ENCODE data around the gene YWHAE. TPM values are rescaled to one million over a fixed set of nuclear protein-coding genes. Genes with fewer than 3 reads are reported as not detected.
"Not testable (repeated sequence)": the region's sequence is repeated elsewhere in the genome, so short reads cannot be mapped to it uniquely, and the experiment has no call there.

YWHAE gene
- 202 TPM for total RNA-seq

DNA sequence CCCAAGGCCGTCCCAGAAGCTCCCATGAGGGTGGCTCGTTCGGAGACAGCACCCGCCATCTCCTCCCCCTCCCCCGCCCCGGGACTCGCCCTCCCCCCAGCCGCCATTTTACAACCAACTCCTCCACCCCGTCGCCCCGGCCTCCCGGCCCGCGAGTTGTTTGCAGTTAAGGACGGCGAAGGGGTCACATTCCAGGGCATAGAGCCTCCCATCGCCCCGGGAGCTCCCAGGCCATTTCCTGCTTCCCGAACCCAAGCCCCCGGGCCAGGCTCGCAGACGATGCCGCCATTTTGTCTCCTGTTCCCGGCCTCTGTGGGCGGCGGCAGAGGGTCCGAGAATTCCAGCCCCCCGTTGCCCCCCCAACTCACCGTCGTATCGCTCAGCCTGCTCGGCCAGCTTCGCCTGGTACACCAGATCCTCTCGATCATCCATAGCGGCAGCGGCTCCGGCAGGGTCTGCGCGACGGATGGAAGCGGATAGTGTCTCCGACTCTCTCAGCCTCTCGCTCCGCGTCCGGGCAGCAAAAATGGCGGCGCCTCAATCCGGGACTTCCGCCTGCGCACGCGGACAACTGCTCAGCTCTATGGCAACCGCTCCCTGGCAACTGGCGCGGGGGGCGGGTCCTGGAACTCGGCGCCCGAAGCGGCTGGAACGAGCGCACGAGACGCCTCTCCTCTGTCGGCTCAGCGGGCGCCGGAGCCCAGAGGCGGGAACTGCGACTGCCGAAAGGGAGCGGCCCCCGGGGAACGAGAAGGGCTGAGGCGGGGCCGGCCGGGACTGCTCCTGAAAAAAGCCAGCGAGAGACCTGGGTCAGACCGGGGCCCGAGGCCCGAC, at the start of gene YWHAE:
Gene YWHAE, minus strand, starts transcription at position 544 of the 834 bp plus-strand sequence. Its CDS starts 112 bp downstream, at position 432.
- peaks cover 52% of the 10 kb centered on the region for H3K4me1 ChIP-seq (ENCODE audit: insufficient read depth, low read length)
- no peaks in the 10 kb centered on the region for H3K9me3 ChIP-seq (ENCODE audit: low read depth, low read length)
- H3K4me3 ChIP-seq (ENCODE audit: low read length), result peak within 1 kb of the TSS; percentile 99
- no peaks in the 10 kb centered on the region for H3K27me3 ChIP-seq (ENCODE audit: insufficient read depth, low read length)

DNA sequence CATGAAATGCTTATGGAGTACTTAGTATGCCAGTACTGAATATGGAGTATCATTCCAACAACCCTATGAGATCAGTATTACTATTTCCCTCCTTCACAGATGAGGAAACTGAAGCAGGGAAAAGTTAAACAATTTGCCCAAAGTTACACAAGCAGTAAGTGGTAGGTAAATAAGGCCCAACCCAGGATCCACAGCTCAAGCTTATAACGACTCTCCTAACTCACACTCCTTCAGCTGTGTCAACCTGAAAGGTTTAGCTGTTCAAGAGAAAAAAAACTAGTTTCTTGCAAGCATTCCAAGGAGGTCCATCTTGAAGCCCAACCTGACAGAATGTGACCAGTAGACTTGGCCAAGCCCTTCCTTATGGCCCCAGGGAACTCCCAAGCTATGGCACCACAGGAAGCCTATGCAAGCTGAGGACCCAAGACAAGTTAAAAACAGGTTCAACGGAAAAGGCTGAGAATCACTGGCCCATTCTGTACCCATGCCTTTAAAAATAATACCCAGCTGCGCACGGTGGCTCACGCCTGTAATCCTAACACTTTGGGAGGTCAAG, 49.5 kb upstream of the YWHAE start:
- H3K27me3 ChIP-seq (ENCODE audit: insufficient read depth, low read length), result no peaks in the 10 kb centered on the region
- H3K4me1 ChIP-seq (ENCODE audit: insufficient read depth, low read length), result peaks cover 51% of the 10 kb centered on the region
- H3K4me3 ChIP-seq (ENCODE audit: low read length), result no peak overlapping the region
- no peaks in the 10 kb centered on the region for H3K9me3 ChIP-seq (ENCODE audit: low read depth, low read length)

DNA sequence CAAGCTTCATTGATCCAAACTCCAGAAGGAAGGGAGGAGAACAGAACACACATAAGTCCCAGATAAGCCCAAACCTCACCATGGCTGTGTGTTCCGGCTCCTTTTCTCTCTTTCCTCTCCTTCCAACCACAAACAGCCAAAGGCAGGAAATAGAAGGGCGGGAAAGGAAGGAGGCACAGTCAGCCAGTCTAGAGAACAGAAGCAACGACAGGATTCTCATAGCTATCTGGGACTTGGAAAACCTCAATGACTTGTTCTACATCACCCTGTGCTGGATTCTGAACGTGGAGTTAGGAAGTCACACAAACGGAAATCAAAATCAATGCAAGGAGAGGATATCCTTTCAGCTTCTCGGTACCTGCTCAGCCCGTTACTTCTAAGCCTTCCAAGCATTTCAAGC, 47.0 kb upstream of the YWHAE start:
- Histone ChIP-seq H3K4me3 (ENCODE audit: low read length) (no peak overlapping the region), H3K27me3 (ENCODE audit: insufficient read depth, low read length) (no peaks in the 10 kb centered on the region), H3K4me1 (ENCODE audit: insufficient read depth, low read length) (peaks cover 29% of the 10 kb centered on the region), H3K9me3 (ENCODE audit: low read depth, low read length) (no peaks in the 10 kb centered on the region)

DNA sequence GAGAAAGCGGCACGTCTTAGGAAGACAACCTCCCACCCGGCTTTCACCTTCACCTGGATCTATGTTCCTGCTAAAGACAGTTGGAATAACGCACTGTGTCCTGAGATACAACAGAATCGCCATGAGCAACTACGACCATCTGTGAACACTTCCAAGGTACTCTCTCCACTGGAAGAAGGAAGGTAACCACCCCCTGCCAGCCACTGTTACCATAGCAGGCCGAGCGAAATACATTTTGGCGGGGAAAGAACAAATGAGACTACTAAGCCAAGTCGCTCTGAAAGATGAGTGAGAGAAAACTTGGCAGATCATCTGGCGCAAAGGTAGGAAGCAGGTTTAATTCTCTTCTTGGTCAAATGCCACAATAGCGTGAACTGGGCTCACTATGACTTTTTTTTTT, 46.2 kb upstream of the YWHAE start:
- Histone ChIP-seq H3K9me3 (ENCODE audit: low read depth, low read length) (no peaks in the 10 kb centered on the region), H3K4me3 (ENCODE audit: low read length) (no peak overlapping the region), H3K4me1 (ENCODE audit: insufficient read depth, low read length) (peaks cover 29% of the 10 kb centered on the region), H3K27me3 (ENCODE audit: insufficient read depth, low read length) (no peaks in the 10 kb centered on the region)

DNA sequence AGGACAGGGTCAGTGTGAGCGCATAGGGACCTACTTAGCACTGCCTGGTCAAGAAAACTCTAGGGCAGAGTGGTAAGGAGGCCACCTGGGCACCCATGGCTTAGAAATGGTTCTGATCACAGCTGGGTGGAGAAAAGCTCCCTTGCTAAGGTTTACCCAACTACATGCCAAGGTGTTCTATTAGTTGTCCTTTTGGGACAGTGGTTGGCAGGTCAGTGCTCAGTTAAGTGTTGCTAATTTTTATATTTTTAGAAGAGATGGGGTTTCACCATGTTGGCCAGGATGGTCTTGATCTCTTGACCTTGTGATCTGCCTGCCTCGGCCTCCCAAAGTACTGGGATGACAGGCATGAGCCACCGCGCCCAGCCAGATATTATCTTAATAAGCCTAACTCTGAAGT, 45.7 kb upstream of the YWHAE start:
- H3K9me3 ChIP-seq (ENCODE audit: low read depth, low read length); H3K27me3 ChIP-seq (ENCODE audit: insufficient read depth, low read length); H3K4me3 ChIP-seq (ENCODE audit: low read length): not testable (repeated sequence)
- H3K4me1 ChIP-seq (ENCODE audit: insufficient read depth, low read length), result peaks cover 29% of the 10 kb centered on the region

DNA sequence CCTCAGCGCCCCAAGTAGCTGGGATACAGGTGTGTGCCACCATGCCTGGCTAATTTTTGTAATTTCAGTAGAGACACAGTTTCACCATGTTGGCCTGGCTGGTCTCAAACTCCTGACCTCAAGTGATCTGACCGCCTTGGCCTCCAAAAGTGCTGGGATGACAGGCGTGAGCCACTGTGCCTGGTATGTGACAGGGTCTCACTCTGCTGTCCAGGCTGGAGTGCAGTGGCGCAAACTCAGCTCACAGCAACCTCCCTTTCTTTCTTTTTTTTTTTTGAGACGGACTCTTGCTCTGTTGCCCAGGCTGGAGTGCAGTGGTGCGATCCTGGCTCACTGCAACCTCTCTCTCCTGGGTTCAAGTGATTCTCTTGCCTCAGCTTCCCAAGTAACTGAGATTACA, 42.7 kb upstream of the YWHAE start:
- H3K4me1 ChIP-seq (ENCODE audit: insufficient read depth, low read length); H3K4me3 ChIP-seq (ENCODE audit: low read length); H3K27me3 ChIP-seq (ENCODE audit: insufficient read depth, low read length); H3K9me3 ChIP-seq (ENCODE audit: low read depth, low read length): not testable (repeated sequence)

DNA sequence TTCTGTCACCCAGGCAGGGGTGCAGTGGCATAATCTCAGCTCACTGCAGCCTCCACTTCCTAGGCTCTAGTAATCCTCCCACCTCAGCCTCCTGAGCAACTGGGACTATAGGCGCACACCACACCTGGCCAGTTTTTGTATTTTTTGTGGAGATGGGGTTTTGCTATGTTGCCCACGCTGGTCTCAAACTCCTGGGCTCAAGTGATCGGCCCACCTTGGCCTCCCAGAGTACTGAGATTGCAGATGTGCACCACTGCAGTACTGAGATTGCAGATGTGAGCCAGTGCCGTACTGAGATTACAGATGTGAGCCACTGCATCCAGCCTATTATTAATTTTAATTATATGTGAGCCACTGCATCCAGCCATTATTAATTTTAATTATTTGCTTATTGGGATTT, 42.2 kb upstream of the YWHAE start:
- no peaks in the 10 kb centered on the region for H3K27me3 ChIP-seq (ENCODE audit: insufficient read depth, low read length)
- H3K4me1 ChIP-seq (ENCODE audit: insufficient read depth, low read length), result peaks cover 4% of the 10 kb centered on the region
- no peak overlapping the region for H3K4me3 ChIP-seq (ENCODE audit: low read length)
- no peaks in the 10 kb centered on the region for H3K9me3 ChIP-seq (ENCODE audit: low read depth, low read length)

DNA sequence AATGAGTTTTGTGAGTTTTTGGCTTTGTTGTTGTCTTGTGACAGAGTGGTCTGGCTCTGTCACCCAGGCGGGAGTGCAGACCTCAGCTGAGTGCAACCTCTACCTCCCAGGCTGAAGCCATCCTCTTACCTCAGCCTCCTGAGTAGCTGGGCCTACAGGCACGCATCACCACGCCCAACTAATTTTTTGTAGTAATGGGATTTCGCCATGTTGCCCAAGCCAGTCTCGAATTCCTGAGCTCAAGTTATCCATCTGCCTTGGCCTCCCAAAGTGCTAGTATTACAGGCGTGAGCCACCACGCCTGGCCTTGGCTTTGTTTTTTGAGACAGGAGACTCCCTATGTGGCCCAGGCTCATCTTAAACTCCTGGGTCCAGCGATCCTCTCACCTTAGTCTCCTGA, 40.9 kb upstream of the YWHAE start:
- Histone ChIP-seq H3K27me3 (ENCODE audit: insufficient read depth, low read length) (no peaks in the 10 kb centered on the region), H3K4me1 (ENCODE audit: insufficient read depth, low read length) (no peaks in the 10 kb centered on the region), H3K4me3 (ENCODE audit: low read length) (no peak overlapping the region), H3K9me3 (ENCODE audit: low read depth, low read length) (no peaks in the 10 kb centered on the region)

DNA sequence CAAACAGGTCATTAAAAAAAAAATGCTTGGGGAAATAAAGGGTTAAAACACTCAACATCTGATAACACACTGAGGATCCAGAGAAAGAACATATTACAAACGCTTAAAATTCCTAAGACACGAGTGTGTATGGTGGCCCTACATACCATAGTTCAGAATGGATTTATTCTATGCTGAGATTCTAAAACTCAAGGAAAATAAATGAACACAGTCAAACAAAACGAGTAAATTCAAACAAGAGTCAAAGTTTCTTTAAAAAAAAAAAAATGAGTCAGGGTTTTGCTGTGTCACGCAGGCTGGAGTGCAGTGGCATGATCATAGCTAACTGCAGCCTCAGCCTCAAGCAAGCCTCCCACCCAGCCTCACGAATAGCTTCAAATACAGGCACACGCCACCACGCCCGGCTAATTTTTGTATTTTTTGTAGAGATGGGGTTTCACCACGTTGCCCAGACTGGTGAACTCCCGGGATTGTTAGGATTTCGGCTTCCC, 38.6 kb upstream of the YWHAE start:
- no peaks in the 10 kb centered on the region for H3K9me3 ChIP-seq (ENCODE audit: low read depth, low read length)
- H3K4me1 ChIP-seq (ENCODE audit: insufficient read depth, low read length), result no peaks in the 10 kb centered on the region
- H3K27me3 ChIP-seq (ENCODE audit: insufficient read depth, low read length), result no peaks in the 10 kb centered on the region
- no peak overlapping the region for H3K4me3 ChIP-seq (ENCODE audit: low read length)

DNA sequence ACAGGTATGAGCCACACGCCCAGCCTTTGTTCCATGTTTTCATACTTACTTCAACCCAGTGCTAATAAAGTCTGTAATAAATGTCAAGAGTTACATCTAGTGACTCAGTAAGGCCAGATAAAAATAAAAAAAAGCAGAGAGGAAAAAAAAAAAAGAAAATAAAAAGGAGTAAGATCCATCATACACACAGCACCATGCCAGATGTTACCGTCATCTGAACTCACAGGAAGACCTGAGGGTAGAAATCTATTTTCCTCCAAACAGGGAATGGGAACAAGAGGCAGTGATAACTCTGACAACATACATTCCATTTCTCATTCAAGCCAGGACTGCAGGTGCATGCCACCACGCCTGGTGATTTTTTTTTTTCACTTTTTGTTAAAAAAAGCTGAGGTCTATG, 35.3 kb upstream of the YWHAE start:
- H3K9me3 ChIP-seq (ENCODE audit: low read depth, low read length), result no peaks in the 10 kb centered on the region
- H3K27me3 ChIP-seq (ENCODE audit: insufficient read depth, low read length), result no peaks in the 10 kb centered on the region
- H3K4me3 ChIP-seq (ENCODE audit: low read length), result no peak overlapping the region
- H3K4me1 ChIP-seq (ENCODE audit: insufficient read depth, low read length), result no peaks in the 10 kb centered on the region

DNA sequence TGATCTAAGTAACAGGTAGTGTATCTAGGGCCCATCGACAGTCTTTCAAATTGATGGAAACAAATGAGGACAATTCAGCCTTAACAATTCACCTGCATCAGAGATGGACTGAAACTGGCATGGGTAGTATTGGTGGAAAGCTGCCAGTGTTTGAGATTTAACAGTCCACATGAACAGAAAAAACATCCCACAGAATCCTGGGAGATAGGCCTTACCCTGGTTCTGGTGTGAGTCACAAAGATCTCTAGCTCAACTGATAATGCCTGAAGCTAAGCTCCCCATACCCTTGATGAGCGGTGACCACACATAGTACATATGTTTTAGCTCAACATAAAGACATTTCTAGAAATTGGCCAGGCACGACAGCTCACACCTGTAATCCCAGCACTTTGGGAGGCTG, 34.1 kb upstream of the YWHAE start:
- Histone ChIP-seq H3K9me3 (ENCODE audit: low read depth, low read length) (no peaks in the 10 kb centered on the region), H3K4me3 (ENCODE audit: low read length) (no peak overlapping the region), H3K4me1 (ENCODE audit: insufficient read depth, low read length) (no peaks in the 10 kb centered on the region), H3K27me3 (ENCODE audit: insufficient read depth, low read length) (no peaks in the 10 kb centered on the region)

DNA sequence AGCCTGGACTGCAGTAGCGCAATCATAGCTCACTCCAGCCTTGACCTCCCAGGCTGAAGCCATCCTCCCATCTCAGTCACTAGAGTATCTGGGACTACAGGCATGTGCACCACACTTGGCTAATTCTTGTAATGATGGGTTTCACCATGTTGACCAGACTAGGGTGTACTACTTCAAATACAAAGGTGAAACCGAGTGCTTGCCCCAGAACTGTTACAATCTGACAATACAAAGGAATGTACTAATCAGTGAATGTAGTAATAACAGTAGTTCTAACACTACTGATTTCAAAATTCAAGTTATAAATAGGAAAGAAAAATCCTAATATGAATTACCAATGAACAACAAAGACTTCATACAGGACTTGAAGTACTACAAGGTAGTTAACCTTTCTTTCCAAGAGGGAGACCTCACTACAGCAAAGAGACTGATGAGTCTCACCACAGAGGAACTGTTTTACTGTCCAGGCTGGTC, 31.6 kb upstream of the YWHAE start:
- no peaks in the 10 kb centered on the region for H3K9me3 ChIP-seq (ENCODE audit: low read depth, low read length)
- no peaks in the 10 kb centered on the region for H3K4me1 ChIP-seq (ENCODE audit: insufficient read depth, low read length)
- no peak overlapping the region for H3K4me3 ChIP-seq (ENCODE audit: low read length)
- no peaks in the 10 kb centered on the region for H3K27me3 ChIP-seq (ENCODE audit: insufficient read depth, low read length)

DNA sequence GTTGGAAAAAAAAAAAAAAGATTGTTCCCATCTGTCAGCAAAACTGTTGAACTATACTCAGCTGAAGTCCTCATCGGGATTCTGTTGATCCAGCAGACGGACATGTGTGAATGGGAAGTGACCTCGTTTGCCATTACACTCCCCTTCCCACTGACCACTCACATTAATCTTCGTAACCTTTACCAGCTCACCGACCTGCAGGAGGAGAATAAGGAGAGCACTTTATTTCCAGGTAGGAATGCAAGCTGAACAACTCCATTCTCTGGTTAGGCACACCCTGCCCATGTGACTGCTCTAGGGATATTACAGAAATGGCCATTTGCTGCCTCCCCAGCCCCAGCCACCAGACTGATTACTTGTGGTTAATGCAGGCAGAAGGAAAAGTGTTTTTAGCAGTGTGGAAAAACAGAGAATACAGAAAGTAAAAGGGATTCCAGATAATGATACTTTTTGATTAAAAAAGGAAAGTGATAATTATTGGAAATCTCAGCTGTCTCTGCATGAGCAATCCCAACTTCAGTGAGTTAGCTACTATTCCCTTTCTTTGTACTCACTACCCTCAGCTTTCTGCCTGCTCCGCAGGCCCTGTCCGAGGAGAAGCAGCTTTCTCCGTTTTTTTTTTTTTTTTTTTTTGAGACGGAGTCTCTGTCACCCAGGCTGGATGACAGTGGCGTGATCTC, 23.6 kb upstream of the YWHAE start:
- H3K4me3 ChIP-seq (ENCODE audit: low read length), result no peak overlapping the region
- H3K9me3 ChIP-seq (ENCODE audit: low read depth, low read length), result no peaks in the 10 kb centered on the region
- no peaks in the 10 kb centered on the region for H3K4me1 ChIP-seq (ENCODE audit: insufficient read depth, low read length)
- H3K27me3 ChIP-seq (ENCODE audit: insufficient read depth, low read length), result no peaks in the 10 kb centered on the region

DNA sequence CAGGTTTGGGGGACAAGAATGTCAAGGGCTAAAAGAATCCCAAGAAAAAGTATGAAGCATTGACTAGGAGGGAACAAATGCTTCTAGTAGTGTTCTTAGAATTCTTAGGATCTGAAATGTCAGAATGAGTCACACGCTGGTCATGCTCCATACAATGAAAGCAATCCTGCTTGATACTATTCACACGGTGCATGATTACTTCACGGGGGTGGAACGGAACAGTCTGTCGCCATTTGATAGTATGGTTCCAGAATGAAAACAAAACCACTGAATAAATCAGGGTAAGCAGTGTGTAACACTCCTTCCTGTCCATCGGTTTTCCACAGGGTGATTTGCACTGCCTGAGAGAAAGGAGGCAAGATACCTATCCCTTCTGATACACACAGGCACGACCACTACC, 22.9 kb upstream of the YWHAE start:
- Histone ChIP-seq H3K27me3 (ENCODE audit: insufficient read depth, low read length) (no peaks in the 10 kb centered on the region), H3K4me1 (ENCODE audit: insufficient read depth, low read length) (no peaks in the 10 kb centered on the region), H3K9me3 (ENCODE audit: low read depth, low read length) (no peaks in the 10 kb centered on the region), H3K4me3 (ENCODE audit: low read length) (no peak overlapping the region)

DNA sequence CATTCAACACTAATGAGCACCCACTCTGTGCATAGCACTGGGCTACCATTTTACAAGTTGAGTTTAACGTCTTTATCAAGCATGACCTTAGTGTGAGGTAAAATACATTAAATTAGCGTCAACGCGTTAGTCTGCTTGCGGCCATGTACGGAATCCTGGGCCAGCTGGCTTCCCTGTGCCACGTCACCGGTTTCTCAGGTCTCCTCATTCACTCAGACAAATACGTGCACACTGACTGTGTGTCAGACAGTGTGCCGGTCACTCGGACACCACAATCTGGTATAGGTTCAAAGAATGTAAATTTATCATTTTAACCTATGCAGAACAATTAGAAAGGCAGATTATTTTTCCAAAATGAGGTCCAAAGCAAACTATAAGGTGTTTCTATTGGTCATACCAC, 21.4 kb upstream of the YWHAE start:
- Histone ChIP-seq H3K4me1 (ENCODE audit: insufficient read depth, low read length) (no peaks in the 10 kb centered on the region), H3K27me3 (ENCODE audit: insufficient read depth, low read length) (no peaks in the 10 kb centered on the region), H3K9me3 (ENCODE audit: low read depth, low read length) (no peaks in the 10 kb centered on the region), H3K4me3 (ENCODE audit: low read length) (no peak overlapping the region)
